Thoracic aorta (tissue), 2 donors: ENCODE measurements around the gene PEX13. TPM values are rescaled to one million over a fixed set of nuclear protein-coding genes. Genes with fewer than 3 reads are reported as not detected.

ENCODE experiments used
- ATAC-seq: fragments of 150-250 bp; one replicate; pipeline ENCODE4 v1.8.0; 2017; ENCODE audit warnings: low read depth; ENCODE audit not compliant: insufficient number of reproducible peaks, low FRiP score
- DNase-seq: peaks from one replicate; pipeline ENCODE4 v3.0.0-alpha.2; 2020; ENCODE audit warnings: low spot score
- H3K27ac ChIP-seq, 2 donors: fragments of 200-600 bp; sonication (generic); 1 replicate in 1 of 2; 2 replicates in 1 of 2; pipeline ENCODE4 v1.5.1; 2016; ENCODE audit warnings: mild to moderate bottlenecking in 2 of 2, moderate library complexity in 2 of 2
- H3K27me3 ChIP-seq: fragments of 200-600 bp; sonication (generic); replicated peaks from 2 replicates; pipeline ENCODE4 v1.6.0; 2016; ENCODE audit warnings: mild to moderate bottlenecking; ENCODE audit not compliant: insufficient read depth
- H3K36me3 ChIP-seq: fragments of 200-600 bp; sonication (generic); one replicate; pipeline ENCODE4 v1.5.1; 2016
- H3K4me1 ChIP-seq, 2 donors: fragments of 200-600 bp; sonication (generic); 1 replicate in 1 of 2; 2 replicates in 1 of 2; pipeline versions ENCODE4 v1.5.1 to v1.6.0; 2016; ENCODE audit warnings: low read depth in 2 of 2, mild to moderate bottlenecking in 1 of 2; ENCODE audit not compliant: control insufficient read depth in 1 of 2
- H3K4me3 ChIP-seq: fragments of 200-600 bp; sonication (generic); 2 replicates; pipeline ENCODE4 v1.5.1; 2016; ENCODE audit warnings: mild to moderate bottlenecking
- H3K9me3 ChIP-seq: fragments of 200-600 bp; sonication (generic); 2 replicates; pipeline ENCODE4 v1.5.1; 2016
- CTCF ChIP-seq: fragments of 200-600 bp; sonication (generic); IDR thresholded peaks from one replicate; pipeline ENCODE4 v1.5.1; 2019; ENCODE audit warnings: antibody characterized with exemption
- total RNA-seq, 2 donors: library from RNA; depleted of rRNA; stranded (reverse); fragments of >200 nt; gene quantifications; one replicate each; pipeline versions ENCODE4 v1.1.0 to v1.2.3, GENCODE V29; 2016

PEX13 gene
- total RNA-seq, result 10 to 100 TPM; 47.8 to 60.1 TPM

- TF ChIP-seq CTCF, result no peak
- ATAC-seq (peak; percentile 80), DNase-seq (peak; percentile 10)
- Histone ChIP-seq H3K9me3 (no peaks in the 10 kb centered on the region), H3K4me1 (peaks cover 23 to 29% of the 10 kb centered on the region in 2 donors), H3K4me3 (peak within 1 kb of the TSS; percentile 86), H3K27ac (peak within 1 kb of the TSS; percentile 79 to 84), H3K27me3 (no peaks in the 10 kb centered on the region), H3K36me3 (peaks cover 9% of the 10 kb centered on the region)
Observed at GRCh38 chr2:61017556-61018317, at the start of gene PEX13, which contains the start of gene PUS10. TSS of gene PEX13 (plus strand) at chr2:61017720. CDS start at chr2:61017760, 40 bp downstream. TSS of gene PUS10 (minus strand) at chr2:61018255. CDS start at chr2:61011890, 6,365 bp downstream.

- no peaks in the 10 kb centered on the region for H3K27me3 ChIP-seq
- no peak overlapping the region for H3K27ac ChIP-seq
- ATAC-seq (no peak), DNase-seq (no peak)
- TF ChIP-seq CTCF, result no peak
- no peak overlapping the region for H3K4me3 ChIP-seq
- no peaks in the 10 kb centered on the region for H3K4me1 ChIP-seq
- H3K9me3 ChIP-seq, result no peaks in the 10 kb centered on the region
- H3K36me3 ChIP-seq, result no peaks in the 10 kb centered on the region
Observed at GRCh38 chr2:60972889-60973656, 44.4 kb upstream of the PEX13 start.

GRCh38 chr2:60973705-60974104, 43.8 kb upstream of the PEX13 start:
- no peaks in the 10 kb centered on the region for H3K27me3 ChIP-seq
- TF ChIP-seq CTCF, result no peak
- DNase-seq (no peak), ATAC-seq (no peak)
- no peaks in the 10 kb centered on the region for H3K36me3 ChIP-seq
- H3K27ac ChIP-seq, result no peak overlapping the region
- H3K4me1 ChIP-seq, result no peaks in the 10 kb centered on the region
- no peaks in the 10 kb centered on the region for H3K9me3 ChIP-seq
- no peak overlapping the region for H3K4me3 ChIP-seq

DNA sequence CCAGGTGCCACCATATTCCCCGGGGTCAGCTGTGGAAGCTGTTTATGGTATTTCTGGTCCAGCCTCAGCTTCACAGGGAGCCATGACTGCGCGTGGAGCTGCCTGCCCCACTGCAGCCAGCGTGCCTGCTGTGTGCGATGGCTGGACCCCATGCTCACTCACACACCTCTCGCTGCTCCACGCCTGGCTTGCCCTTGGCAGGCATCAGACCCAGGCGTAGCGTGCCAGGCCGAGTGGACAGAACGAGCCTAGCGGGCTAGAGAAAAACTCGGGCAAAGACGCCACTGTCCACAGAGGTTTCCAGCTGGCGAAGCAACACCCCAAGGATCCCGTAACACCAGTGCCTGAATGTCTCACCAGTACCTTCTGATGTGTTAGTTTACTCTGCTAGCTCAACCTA, 42.9 kb upstream of the PEX13 start:
- ATAC-seq, result no peak
- no peak for DNase-seq
- H3K4me3 ChIP-seq, result no peak overlapping the region

More for the DNA sequence above, 42.9 kb upstream of the PEX13 start:
- no peaks in the 10 kb centered on the region for H3K9me3 ChIP-seq
- TF ChIP-seq CTCF, result no peak
- no peaks in the 10 kb centered on the region for H3K36me3 ChIP-seq
- no peak overlapping the region for H3K27ac ChIP-seq
- no peaks in the 10 kb centered on the region for H3K27me3 ChIP-seq
- H3K4me1 ChIP-seq, result no peaks in the 10 kb centered on the region
